DMS79 (cell line): Measurements from ENCODE around the gene ATP11B.
A peak's percentile ranks its signal among the peaks of the same experiment; 100 is the strongest.

Source experiments
- DNase-seq: peaks from one replicate; lab custom pipeline; 2025; lab: John Stamatoyannopoulos, UW

Gene ATP11B

DNA sequence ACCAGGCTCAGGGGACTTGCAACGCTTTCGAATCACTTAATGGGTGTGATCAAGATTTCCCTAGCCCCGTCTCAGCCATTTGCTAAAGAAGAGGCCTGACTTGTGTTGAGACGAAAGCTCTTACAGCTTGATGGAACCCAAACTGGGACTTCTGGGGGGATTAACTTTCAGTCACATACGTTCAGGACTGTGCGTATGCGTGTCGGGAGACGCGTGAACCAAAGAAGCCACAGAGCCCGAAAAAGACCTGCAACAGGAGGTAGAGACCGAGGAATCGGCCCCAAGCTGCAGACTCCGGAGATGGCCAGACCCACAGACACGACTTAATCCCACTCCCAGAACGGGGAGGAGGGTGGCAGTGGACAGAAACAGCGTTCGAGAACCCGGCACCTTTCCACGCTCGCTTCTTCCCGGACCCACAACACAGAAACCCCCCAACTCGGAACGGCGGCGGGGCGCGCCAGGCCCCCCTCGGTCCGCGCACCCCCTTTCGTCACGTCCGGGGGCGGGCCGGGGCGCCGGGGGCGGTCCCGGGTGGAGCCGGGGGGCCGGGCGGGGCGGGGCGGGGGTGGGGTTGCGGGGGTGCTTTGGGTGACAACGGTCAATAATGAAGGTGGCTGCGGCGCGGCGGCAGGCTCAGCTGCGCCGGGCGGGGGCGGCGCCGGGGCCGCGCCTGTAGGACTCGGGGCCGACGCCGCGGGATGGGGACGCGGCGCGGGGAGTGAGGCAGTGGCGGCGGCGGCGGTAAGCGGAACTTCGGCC is at the start of gene ATP11B:
Gene ATP11B, plus strand, starts transcription at position 604 of the 762 bp plus-strand sequence. CDS start 256 bp downstream, outside the sequence.
- DNase-seq = peak; percentile 60

DNA sequence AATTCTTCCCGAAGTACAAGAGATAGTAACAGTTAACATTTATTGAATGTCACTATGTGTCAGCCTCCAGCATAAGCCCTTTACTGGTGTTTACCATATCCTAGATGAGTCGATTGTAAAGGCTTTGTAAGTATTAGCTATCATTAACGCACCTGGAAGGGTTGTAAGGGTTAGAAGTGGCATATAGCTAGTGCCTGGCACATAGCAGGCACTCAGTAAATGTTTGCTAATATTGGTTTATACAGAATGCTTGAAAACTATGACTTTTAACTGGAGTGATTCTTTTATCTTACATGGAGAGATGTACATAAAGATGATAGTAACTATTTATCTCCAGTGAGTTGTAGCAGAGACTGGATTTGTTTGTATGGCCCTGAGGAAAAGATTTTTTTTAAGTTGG is 46.3 kb upstream of the ATP11B start:
- DNase-seq = no peak

DNA sequence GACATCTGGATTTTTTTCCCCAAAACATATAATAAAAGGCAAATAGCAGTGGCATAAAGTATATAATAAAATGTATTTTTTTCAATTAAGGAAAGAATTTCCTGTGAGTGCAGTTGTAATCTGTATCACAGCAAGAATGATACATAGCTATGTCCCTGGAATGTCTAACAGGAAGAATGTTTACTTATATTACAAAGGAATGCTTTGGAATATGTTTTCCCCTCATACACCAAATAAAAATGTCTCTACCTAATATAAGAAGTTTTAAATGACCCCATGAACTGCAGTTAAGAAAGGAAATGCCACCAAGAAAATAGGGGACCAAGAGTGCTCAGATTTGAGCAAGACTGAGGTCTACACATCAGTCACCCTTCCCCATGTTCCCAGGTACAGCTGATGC is 38.0 kb upstream of the ATP11B start:
- DNase-seq = no peak

DNA sequence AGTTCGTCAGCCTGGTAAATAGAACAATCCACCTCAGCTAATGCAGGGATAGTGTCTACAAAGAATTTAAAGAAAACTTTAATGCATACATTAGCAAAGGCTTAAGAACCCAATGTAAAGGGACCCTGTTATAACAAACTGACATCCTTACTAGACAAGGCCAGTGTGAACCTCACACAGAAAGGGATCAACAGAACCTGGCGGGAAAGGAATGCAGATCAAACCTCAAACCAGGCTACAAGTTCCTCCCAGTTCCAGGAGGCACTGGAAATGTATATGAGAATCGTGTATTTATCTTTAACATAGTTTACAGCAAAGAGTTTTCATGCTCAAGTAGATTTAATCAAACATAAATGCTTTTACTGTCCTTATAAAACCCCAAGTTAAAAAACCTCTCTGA is 37.6 kb upstream of the ATP11B start:
- DNase-seq = no peak

DNA sequence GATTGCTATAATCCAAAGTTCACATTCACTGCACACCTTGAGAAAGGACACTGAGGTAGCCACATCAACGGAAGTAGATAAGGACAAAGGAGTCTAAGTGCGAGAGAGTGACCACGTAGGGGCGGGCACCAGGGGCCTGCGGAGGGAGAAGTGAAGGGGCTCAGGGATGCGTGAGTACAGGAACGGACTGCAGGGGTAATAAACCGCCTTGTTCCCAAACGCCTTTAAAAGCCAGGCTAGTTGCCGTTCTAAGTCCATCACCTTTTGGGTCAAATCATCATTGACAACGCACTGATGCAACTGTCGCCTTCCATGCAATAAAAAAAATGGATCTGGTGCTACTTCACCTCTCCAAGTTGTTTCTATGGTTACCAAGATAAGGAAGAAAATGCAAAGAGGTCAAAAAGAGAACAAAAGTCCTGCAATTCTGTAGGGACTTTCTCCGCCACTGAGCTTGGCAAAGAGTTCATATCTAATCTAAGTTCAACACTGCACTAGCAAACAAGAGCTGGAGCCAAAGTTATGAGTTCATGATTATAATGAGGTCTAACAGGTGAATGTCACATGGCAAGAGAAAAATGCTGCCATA is 32.6 kb upstream of the ATP11B start:
- no peak for DNase-seq

DNA sequence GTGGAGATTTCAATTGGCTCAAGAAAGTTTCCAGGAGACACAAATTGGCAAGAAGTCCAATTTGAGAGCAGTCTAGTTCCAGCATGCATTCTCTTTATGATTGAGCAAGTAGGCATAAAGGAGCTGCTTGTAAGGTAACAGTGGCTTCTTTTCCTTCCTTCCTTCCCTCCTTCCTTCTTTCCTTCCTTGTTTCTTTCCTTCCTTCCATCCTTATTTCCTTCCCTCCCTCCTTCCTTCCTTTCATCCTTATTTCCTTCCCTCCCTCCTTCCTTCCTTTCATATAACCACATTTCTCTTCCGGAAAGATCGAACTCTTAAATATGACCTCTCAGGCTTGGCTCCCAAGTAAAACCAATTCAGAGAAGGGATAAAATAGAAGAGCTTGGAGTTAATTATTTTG is 29.4 kb upstream of the ATP11B start:
- no peak for DNase-seq

DNA sequence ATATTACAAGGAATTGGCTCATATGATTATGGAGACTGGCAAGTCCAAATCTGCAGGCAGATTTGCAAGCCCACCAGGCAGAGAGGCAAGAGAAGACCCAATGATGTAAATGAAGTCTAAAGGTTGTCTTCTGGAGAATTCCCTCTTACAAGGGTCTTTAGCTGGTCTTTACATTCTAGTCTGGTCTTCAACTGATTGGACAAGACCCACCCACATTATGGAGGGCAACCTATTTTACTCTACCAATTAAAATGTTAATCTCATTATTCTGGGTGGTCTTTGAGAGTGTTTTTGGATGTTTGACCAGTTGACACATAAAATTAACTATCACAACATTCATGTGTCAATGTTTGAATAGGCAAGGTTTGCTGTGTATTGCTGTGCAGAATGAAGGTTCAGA is 28.0 kb upstream of the ATP11B start:
- no peak for DNase-seq

DNA sequence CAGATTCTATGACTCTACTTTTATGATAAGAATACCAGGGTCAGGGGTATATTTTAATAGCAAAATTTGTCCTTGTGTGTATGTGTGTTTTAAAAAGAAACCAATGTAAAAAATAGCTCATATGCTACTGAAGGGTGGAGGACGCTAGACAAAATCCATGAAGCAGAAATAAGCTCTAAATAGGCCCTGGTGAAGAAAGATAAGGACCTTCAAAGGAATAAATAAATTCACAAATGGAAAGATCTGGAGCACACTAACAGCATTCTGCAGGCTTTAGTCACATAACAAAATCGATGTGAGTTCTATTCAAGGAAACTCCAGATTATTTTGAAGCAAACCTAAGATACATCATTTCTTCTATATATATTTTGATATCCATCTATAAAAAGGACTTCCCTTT is 27.2 kb upstream of the ATP11B start:
- no peak for DNase-seq

DNA sequence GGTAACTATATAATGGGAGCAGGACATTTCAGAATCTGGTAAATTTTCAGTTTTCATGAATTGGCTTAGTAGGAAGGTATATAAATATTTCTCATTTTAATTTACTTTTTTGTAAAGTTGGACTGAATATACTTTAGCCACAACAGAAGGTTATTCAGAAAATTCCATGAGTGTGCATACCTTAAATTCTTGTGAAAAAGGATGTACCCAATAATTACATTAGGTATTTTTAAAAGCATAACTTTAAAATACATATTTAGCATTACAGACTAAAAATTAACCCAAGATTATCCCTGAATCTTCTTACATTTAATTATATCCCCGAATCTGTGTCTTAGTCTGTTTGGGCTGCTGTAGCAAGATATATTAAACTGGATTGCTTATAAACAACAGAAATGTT is 24.9 kb upstream of the ATP11B start:
- no peak for DNase-seq

DNA sequence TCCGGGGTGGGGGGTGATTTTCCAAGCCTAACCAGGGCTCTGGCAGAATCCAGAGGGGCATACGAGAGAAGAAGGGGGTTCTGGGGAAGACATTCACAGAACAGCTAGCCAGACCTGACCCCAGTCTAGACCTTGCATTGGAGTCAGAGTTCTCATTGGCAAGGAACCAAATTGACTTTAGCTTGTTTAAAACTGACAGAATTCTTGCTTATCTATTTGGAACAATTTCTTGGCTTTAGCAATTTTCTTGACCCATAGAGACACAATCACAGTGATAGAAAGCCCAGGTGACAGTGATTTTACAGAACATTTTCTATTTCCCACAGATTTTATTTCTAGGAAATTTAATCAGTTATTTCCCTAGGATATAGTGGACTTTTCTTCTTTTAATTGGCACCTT is 23.6 kb upstream of the ATP11B start:
- DNase-seq = no peak

DNA sequence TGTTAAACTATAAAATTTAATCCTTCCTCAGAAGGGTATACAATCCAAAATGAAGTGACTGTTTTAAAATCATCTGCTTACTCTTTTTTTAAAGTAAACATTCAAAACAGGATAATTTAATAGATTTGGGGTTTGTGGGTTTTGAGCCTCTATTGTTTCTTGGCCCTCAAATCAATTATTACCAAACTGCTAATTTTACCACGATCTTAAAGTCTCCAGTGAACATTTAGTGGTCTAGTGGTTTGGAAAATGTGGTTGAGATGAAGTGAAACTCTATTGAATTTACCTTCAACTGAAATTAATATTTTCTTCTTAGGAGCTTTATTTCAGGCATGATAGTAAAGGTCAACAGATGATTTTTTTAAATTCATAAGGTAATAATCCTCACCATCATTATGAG is 11.2 kb upstream of the ATP11B start:
- DNase-seq = no peak

DNA sequence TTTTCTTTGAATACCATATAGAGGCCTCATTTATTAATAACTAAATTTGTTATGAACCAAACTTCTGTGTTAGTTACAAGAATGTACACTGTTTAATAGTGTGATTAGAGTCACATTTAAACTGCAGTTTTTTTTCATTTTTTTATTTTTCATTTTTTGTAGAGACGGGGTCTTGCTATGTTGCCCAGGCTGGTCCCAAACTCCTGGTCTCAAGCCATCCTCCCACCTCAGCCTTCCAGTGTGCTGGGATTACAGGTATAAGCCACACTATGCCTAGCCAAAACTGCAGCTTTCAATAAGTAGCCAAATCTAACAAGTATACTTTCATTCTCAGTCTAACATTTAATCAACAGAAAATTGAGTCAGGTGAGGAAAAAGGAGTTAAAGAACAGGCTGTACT is 10.2 kb upstream of the ATP11B start:
- no peak for DNase-seq

DNA sequence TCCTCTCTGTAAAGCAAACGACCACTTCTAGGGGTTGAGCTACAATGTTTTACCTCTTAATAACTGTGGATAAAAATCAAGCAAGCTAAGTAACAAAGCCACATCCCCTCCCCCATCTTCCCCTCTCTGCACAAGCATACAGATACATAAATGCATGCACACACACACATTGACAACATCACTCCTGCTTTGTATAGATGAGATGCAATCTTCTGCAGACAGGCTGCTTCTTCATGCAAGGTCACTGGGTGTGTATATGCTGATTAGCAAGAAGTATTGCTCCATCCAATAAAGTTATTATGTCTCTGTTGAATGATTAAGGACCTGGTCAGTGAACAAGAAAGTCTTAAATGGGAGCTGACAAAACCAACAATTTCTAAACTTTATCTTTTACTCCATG is 8.8 kb upstream of the ATP11B start:
- no peak for DNase-seq

DNA sequence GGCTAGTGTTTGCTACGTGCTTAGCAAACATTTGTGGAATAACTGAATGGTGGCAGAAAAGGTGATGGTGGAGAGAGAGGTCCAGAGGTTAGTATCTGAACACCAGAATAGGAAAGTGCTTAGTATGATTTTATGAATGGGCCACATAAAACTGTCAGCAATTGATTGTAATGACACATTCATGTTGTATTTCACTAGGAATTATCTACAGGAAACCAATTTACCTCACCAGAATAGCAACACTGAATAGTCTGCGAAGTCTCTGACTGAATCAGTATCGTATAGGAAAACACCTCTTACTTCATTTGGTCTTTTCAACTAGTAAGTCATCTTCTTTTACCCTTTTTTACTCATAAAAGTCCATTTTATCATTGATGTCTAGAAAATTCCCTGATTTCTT is 8.2 kb upstream of the ATP11B start:
- DNase-seq = no peak

DNA sequence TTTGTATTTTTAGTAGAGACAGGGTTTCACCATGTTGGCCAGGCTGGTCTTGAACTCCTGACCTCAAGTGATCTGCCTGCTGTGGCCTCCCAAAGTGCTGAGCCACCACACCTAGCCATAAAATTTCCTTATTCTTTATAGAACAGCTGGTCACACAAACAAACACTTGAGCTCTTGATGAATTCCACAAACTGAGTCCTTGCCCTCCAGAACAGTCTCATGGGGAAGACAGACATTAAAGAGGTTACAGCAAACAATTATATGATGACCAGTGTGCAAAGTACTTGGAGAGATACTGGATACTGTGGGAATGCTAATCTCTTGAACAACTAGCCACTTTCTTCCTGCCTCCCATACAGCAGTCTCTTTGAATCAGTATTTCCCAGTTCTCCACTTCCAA is 7.5 kb upstream of the ATP11B start:
- DNase-seq = no peak

DNA sequence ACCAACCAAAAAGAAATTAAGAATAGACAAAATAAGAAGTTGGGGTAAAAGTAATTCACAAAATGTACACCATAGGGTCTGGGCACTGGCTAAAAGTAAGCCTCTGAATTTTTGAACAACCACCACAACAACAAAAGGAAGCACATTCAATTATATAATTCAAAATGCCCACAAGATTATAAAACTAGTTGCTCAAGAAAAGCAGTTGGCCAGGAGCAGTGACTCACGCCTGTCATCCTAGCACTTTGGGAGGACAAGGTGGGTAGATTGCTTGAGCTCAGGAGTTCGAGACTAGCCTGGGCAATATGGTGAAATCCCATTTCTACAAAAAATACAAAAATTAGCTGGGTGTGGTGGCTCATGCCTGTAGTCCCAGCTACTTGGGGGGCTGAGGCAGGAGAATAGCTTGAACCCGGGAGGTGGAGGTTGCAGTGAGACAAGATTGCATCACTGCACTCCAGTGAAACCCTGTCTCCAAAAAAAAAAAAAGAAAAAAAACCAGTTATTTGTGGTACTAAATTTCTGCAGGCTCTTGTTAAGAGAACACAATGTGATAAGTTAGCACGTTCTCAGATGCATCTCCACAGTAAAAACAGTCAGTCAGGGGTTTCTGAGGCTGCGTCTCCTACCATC is 6.6 kb upstream of the ATP11B start:
- no peak for DNase-seq

DNA sequence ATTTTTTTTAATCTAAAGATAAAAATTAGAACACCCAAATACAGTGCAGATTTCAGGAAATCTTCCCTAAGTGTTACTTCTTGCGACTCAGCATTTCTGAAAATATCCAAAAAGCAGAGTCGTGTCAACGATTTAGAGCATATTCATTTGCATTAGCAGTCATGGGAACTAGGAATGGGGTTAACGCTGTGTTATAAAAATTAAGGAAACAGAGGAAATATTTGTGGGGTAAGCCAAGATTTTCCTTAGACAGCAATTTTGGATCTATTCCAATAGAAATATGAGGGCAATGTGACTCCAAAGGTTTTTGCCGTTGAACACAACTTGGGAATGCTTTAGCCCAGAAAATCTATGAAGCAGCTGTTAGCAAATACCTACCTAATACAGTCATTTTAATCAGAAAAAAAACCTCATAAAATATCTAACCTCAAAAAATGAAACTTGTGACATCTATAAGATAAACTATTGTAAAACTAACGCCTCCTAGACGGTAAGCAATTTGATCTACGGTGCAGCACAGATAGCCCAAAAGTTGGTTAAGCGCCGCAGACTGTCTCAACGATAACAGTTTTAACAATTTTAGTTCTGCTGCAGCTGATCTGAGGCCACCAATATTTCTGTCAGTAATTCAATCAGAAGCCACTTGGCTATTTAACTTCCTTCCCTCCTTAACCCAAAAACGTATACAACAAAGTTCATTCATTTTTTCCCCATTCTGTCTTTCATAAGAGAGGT is 5.8 kb upstream of the ATP11B start:
- DNase-seq = no peak

DNA sequence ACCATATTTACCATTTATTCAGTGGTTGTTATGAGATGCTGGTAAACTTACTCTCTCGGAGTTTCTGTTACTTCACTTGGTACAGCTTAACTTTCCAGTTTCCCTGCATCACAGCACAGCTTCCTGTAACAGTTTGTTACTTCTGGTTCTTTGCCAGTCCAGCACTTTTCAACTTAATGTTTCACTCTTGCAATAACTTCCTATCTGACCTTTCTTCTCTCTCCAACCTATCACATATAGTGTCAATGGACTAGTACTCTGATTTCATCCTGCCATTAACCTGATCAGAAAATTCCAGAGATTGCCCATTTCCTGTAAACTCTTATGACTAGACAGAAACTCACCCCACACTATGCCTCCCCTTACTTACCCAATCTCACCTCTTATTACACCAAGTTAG is 3.9 kb upstream of the ATP11B start:
- DNase-seq = no peak

DNA sequence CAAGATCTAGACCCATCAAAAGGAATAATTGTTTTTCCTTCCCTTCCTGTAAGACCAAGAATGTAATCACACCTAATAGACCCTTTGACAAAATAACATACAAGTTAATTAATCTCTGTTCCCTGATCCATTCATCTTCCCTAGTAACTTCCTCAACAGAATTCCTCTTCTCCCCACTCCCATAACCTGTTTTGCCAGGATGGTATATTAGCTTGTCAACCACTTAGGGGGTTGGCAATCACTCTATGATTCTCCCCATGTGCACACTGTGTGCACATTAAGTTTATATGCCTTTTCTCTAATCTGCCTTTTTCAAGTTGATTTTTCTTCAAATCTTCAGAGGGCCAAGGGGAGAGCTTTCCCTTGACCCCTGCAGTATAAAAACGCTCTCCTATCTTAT is 2.7 kb upstream of the ATP11B start:
- DNase-seq = no peak

DNA sequence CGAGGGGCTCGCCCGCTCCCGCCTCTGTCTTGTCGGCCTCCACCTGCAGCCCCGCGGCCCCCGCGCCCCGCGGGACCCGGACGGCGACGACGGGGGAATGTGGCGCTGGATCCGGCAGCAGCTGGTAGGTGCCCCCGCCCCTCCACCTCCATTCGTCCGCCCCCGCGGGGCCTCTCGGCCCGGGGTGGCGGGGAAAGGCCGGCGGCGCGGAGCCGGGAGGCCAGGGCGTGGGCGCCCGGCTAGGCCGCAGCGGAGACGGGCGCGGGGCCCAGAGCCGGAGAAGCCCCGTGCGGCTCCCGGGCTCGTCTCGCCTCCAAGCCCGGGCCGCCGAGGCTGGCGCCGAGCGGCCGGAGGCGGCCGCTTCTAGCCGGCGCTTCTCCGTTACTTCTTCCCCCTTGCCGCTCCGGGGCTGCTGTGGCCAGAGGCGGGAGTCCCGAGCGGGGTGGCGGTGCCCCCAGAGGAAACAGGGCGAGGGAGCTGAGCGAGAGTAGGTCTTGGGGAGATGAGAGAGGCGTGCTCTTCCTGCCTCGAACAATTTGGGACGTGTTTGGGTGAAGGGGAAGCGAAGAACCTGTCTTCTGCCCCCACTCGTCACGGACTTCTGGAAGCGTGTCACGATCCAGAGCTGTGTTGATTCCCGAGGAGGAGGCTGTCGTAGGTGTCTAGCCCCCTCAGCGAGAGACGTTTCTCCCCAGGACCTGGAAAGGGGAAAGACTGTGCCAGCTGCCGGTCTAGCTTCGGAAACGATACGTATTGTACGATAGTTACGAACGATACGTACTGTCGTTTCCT is 555 bp downstream of the ATP11B start:
- DNase-seq = peak; percentile 11

DNA sequence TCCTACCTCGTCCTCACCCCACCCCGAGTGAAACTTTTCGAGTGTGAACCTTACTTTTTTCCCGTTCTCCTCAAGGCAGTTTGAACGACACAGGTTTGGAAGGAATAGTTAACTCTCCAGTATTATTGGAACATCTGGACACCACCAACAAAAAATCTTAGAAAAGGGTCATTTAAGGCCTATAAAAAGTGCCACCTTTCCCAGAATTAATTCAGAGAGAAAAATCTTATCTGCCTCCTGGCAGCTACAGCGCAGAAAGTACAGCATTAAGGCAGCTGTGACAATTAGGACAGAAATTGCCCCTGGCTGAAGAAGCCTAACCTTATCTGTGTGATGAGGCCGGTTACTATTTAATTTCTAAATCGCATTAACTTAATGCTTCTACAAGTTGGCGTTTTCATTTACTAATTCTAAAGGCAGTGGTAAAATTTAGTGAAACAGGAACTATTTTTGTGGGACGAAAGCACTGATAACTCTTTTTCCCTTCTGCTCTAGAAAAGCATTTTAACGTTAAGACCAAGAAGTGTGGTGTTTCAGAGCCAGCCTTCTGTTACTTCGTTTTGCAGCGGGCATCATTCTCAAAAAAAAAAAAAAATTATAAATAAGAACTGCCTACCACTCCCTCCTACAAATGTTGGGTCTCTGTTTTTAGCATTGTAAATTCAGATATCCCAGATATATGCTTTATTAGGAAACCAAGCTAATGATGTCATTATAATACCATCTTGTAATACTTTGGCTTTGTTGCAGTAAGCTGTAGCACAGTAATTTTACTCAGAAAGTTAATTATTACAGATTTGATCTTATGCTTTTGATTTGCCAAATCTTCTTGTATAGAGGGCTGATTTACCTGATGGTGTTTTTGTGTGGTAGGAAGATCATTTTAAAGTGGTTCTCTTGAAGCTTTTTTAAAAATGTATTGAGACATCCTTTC is 1.4 kb downstream of the ATP11B start:
- DNase-seq = no peak
